HepG2 (cell line): ENCODE data around the gene MMP25. TPM values are rescaled to one million over a fixed set of nuclear protein-coding genes. Genes with fewer than 3 reads are reported as not detected.

Experiments used
- AKAP8 ChIP-seq: sonication (generic); formaldehyde crosslinking; IDR thresholded peaks from 2 replicates; pipeline ENCODE4 v1.5.1; 2020; ENCODE audit warnings: mild to moderate bottlenecking, missing genetic modification reagents
- DR1 ChIP-seq: sonication (generic); formaldehyde crosslinking; IDR thresholded peaks from 2 replicates; pipeline ENCODE4 v1.8.0; 2021; ENCODE audit warnings: mild to moderate bottlenecking, missing genetic modification reagents, inconsistent platforms
- GLI4 ChIP-seq: sonication (generic); formaldehyde crosslinking; IDR thresholded peaks from 2 replicates; pipeline ENCODE4 v1.5.1; 2020; ENCODE audit warnings: missing genetic modification reagents, mild to moderate bottlenecking, moderate library complexity, borderline replicate concordance
- IRF2 ChIP-seq: IDR thresholded peaks from 2 replicates; pipeline ENCODE4 v1.6.1; 2018; ENCODE audit warnings: missing genetic modification reagents, missing compliant biosample characterization
- JUN ChIP-seq: sonication (generic); formaldehyde crosslinking; IDR thresholded peaks from 2 replicates; pipeline ENCODE4 v1.4.0; 2020; ENCODE audit warnings: mild to moderate bottlenecking, missing genetic modification reagents
- MAZ ChIP-seq, 2 experiments: sonication (generic) in 1 of 2; formaldehyde crosslinking in 1 of 2; IDR thresholded peaks; 2 replicates each; pipeline versions ENCODE4 v1.5.0 to v1.6.1; 2012 to 2020; ENCODE audit warnings: low read depth in 2 of 2, mild to moderate bottlenecking in 2 of 2, borderline replicate concordance in 1 of 2, improper control_type of control experiment in 1 of 2, low read length in 1 of 2, missing genetic modification reagents in 1 of 2, moderate library complexity in 1 of 2
- NCOA5 ChIP-seq: sonication (generic); formaldehyde crosslinking; IDR thresholded peaks from 2 replicates; pipeline ENCODE4 v1.4.0; 2020; ENCODE audit warnings: missing genetic modification reagents
- PHF8 ChIP-seq: sonication (generic); formaldehyde crosslinking; IDR thresholded peaks from 2 replicates; pipeline ENCODE4 v1.5.0; 2020; ENCODE audit warnings: missing genetic modification reagents
- POLR2G ChIP-seq: fragments of 200-400 bp; formaldehyde crosslinking; IDR thresholded peaks from 2 replicates; pipeline ENCODE4 v1.6.1; 2018; ENCODE audit warnings: mild to moderate bottlenecking, low read depth, low read length, moderate library complexity
- RAD51 ChIP-seq: fragments of 450-650 bp; IDR thresholded peaks from 2 replicates; pipeline ENCODE4 v1.6.1; 2016; ENCODE audit warnings: borderline replicate concordance
- SP5 ChIP-seq: IDR thresholded peaks from 2 replicates; pipeline ENCODE4 v1.6.1; 2016; ENCODE audit warnings: low read depth, borderline replicate concordance
- SUZ12 ChIP-seq: fragments of 150-350 bp; IDR thresholded peaks from 2 replicates; pipeline ENCODE4 v1.6.1; 2014; ENCODE audit warnings: low read depth, low read length
- THYN1 ChIP-seq: sonication (generic); formaldehyde crosslinking; IDR thresholded peaks from 2 replicates; pipeline ENCODE4 v1.8.1; 2023; ENCODE audit warnings: low read depth, mild to moderate bottlenecking, moderate library complexity, missing genetic modification reagents, borderline replicate concordance
- YY1 ChIP-seq: IDR thresholded peaks from 2 replicates; pipeline ENCODE4 v1.6.1; 2011; ENCODE audit warnings: low read length, low read depth, moderate library complexity, mild to moderate bottlenecking; ENCODE audit not compliant: insufficient read depth, insufficient replicate concordance
- ZNF432 ChIP-seq: sonication (generic); formaldehyde crosslinking; IDR thresholded peaks from 2 replicates; pipeline ENCODE4 v1.5.0; 2020; ENCODE audit warnings: missing genetic modification reagents, mild to moderate bottlenecking, borderline replicate concordance
- ZNF530 ChIP-seq: sonication (generic); formaldehyde crosslinking; IDR thresholded peaks from 2 replicates; pipeline ENCODE4 v1.5.0; 2020; ENCODE audit warnings: low read depth, mild to moderate bottlenecking, missing genetic modification reagents
- ZNF761 ChIP-seq: sonication (generic); formaldehyde crosslinking; conservative IDR thresholded peaks from 2 replicates; pipeline ENCODE4 v1.4.0; 2020; ENCODE audit warnings: mild to moderate bottlenecking, missing genetic modification reagents
- ZNF766 ChIP-seq: sonication (generic); formaldehyde crosslinking; IDR thresholded peaks from 2 replicates; pipeline ENCODE4 v1.5.0; 2020; ENCODE audit warnings: missing genetic modification reagents, borderline replicate concordance
- polyA plus RNA-seq, 8 experiments: library from polyadenylated mRNA; depleted of rRNA in 3 of 8; stranded (reverse) in 7 of 8; unstranded in 1 of 8; fragments of >200 nt; fragmentation: Illumina TruSeq in 4 of 8; extraction: Trizol in 4 of 8; gene quantifications; 2 replicates each; pipeline versions ENCODE4 v1.2.1 to v1.2.3, GENCODE V29; 2011 to 2016; ENCODE audit warnings: low read depth in 4 of 8, missing spikeins in 1 of 8, mixed read lengths in 1 of 8; ENCODE audit not compliant: insufficient read depth in 1 of 8
- total RNA-seq, 5 experiments: library from RNA; depleted of rRNA; stranded (reverse); fragments of >200 nt; fragmentation: Illumina TruSeq; extraction: Trizol; gene quantifications; 2 replicates each; pipeline ENCODE4 v1.2.3, GENCODE V29; 2016; ENCODE audit warnings: low read depth in 1 of 5
- TF ChIP-seq, protein P1 (sequence below): sonication (generic); formaldehyde crosslinking; IDR thresholded peaks from 2 replicates; pipeline ENCODE4 v1.5.1; 2020; ENCODE audit warnings: missing genetic modification reagents, mild to moderate bottlenecking, borderline replicate concordance
- TF ChIP-seq, protein P2 (sequence below): sonication (generic); formaldehyde crosslinking; IDR thresholded peaks from 2 replicates; pipeline ENCODE4 v1.4.0; 2020; ENCODE audit warnings: missing genetic modification reagents
- TF ChIP-seq, protein P3 (sequence below): sonication (generic); formaldehyde crosslinking; IDR thresholded peaks from 2 replicates; pipeline ENCODE4 v1.4.0; 2020; ENCODE audit warnings: missing genetic modification reagents
- TF ChIP-seq, protein P4 (sequence below): sonication (generic); formaldehyde crosslinking; IDR thresholded peaks from 2 replicates; pipeline ENCODE4 v1.8.0; 2022; ENCODE audit warnings: mild to moderate bottlenecking, missing genetic modification reagents, moderate library complexity

The MMP25 gene
- total and polyA plus RNA-seq, 2 of the 13 experiments (the other 11 are each of a cell fraction or from before 2014, with no cell fraction given) = 0.04 to 0.08 TPM

DNA sequence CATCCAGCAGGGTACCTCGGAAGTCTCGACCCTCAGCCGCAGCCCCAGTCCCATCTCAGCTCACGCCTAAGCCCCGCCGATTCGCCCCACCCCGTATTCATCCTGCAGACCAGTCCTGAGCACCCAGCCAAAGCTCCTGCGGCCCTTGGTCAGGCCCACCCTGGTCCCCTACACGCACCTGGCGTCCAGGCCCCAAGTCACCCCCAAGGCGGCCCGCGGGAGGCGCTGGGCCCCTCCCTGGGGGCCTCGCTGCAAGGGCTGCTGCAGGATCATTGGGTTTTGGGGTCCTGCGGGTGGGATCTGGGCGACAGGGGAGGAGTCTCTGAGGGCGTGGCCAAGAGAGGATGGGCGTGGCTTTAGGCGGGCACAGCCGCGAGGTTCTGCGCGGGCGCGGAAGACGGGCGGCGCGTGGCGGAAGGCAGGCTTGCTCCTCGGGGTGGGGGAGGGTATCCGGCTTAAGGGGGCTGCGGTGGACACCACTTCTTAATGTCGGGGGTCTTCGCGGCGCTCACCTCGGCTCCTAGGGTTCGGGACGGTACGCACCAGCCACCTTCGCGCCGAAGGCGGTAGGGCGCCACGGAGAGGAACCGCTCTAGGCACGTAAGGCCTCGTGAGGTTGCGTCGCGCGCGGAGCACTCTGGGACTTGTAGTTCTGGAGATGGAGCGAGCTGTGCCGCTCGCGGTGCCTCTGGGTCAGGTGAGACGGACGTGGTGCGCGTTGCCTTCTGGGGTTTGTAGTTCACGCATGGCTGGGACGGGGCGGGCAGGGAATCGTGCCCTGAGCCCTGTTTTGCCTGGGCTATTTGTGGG is 22.5 kb upstream of the MMP25 start, which contains the start of the genes HCFC1R1 and THOC6 (continued):
- TF ChIP-seq, protein P1, sequence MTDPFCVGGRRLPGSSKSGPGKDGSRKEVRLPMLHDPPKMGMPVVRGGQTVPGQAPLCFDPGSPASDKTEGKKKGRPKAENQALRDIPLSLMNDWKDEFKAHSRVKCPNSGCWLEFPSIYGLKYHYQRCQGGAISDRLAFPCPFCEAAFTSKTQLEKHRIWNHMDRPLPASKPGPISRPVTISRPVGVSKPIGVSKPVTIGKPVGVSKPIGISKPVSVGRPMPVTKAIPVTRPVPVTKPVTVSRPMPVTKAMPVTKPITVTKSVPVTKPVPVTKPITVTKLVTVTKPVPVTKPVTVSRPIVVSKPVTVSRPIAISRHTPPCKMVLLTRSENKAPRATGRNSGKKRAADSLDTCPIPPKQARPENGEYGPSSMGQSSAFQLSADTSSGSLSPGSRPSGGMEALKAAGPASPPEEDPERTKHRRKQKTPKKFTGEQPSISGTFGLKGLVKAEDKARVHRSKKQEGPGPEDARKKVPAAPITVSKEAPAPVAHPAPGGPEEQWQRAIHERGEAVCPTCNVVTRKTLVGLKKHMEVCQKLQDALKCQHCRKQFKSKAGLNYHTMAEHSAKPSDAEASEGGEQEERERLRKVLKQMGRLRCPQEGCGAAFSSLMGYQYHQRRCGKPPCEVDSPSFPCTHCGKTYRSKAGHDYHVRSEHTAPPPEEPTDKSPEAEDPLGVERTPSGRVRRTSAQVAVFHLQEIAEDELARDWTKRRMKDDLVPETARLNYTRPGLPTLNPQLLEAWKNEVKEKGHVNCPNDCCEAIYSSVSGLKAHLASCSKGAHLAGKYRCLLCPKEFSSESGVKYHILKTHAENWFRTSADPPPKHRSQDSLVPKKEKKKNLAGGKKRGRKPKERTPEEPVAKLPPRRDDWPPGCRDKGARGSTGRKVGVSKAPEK (CRISPR knock-in tag) = no peak
- TF ChIP-seq ZNF766 (CRISPR knock-in tag) (no peak), PHF8 (CRISPR knock-in tag) (peak; percentile 90), RAD51 (0 out of 2 replicates have a peak, but pooled peaks have one; percentile 32), THYN1 (CRISPR knock-in tag) (0 out of 2 replicates have a peak, but pooled peaks have one; percentile 37), JUN (CRISPR knock-in tag) (0 out of 2 replicates have a peak, but pooled peaks have one; percentile 45), ZNF432 (CRISPR knock-in tag) (no peak), YY1 (peak; percentile 57), IRF2 (CRISPR knock-in tag) (peak; percentile 96), DR1 (CRISPR knock-in tag) (peak; percentile 25; the same call in 1 of the 2 replicates), SP5 (CRISPR knock-in tag) (peak; percentile 25; the same call in 1 of the 2 replicates), GLI4 (CRISPR knock-in tag) (peak; percentile 93; the same call in 1 of the 2 replicates), MAZ (IDR thresholded peaks at IDR 0.05; ENCODE audit: borderline replicate concordance, low read depth, low read length) (0 out of 2 replicates have a peak, but pooled peaks have one; percentile 58), MAZ (CRISPR knock-in tag; IDR thresholded peaks at IDR 0.05; ENCODE audit: low read depth) (peak; percentile 81), AKAP8 (CRISPR knock-in tag) (peak; percentile 87), POLR2G (peak; percentile 97), ZNF530 (CRISPR knock-in tag) (no peak), NCOA5 (no peak), ZNF761 (CRISPR knock-in tag) (peak; percentile 92; the same call in 1 of the 2 replicates), SUZ12 (peak; percentile 90)
- TF ChIP-seq, protein P2, sequence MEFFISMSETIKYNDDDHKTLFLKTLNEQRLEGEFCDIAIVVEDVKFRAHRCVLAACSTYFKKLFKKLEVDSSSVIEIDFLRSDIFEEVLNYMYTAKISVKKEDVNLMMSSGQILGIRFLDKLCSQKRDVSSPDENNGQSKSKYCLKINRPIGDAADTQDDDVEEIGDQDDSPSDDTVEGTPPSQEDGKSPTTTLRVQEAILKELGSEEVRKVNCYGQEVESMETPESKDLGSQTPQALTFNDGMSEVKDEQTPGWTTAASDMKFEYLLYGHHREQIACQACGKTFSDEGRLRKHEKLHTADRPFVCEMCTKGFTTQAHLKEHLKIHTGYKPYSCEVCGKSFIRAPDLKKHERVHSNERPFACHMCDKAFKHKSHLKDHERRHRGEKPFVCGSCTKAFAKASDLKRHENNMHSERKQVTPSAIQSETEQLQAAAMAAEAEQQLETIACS (CRISPR knock-in tag) = no peak
- TF ChIP-seq, protein P3, sequence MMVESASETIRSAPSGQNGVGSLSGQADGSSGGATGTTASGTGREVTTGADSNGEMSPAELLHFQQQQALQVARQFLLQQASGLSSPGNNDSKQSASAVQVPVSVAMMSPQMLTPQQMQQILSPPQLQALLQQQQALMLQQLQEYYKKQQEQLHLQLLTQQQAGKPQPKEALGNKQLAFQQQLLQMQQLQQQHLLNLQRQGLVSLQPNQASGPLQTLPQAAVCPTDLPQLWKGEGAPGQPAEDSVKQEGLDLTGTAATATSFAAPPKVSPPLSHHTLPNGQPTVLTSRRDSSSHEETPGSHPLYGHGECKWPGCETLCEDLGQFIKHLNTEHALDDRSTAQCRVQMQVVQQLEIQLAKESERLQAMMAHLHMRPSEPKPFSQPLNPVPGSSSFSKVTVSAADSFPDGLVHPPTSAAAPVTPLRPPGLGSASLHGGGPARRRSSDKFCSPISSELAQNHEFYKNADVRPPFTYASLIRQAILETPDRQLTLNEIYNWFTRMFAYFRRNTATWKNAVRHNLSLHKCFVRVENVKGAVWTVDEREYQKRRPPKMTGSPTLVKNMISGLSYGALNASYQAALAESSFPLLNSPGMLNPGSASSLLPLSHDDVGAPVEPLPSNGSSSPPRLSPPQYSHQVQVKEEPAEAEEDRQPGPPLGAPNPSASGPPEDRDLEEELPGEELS (CRISPR knock-in tag) = peak; percentile 48; the same call in 1 of the 2 replicates
- TF ChIP-seq, protein P4, sequence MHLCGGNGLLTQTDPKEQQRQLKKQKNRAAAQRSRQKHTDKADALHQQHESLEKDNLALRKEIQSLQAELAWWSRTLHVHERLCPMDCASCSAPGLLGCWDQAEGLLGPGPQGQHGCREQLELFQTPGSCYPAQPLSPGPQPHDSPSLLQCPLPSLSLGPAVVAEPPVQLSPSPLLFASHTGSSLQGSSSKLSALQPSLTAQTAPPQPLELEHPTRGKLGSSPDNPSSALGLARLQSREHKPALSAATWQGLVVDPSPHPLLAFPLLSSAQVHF (CRISPR knock-in tag) = no peak
